WI38 (cell line): ENCODE measurements around the gene CACNA2D3.
"Not testable (repeated sequence)": the region's sequence is repeated elsewhere in the genome, so short reads cannot be mapped to it uniquely, and the experiment has no call there.

Experiments used
- H3K4me3 ChIP-seq: 2 replicates; pipeline ENCODE4 v1.5.1; 2011; ENCODE audit warnings: low read depth, mild to moderate bottlenecking, control low read depth, low read length
- TF ChIP-seq, protein P1 (sequence below): IDR thresholded peaks from 2 replicates; pipeline ENCODE4 v1.5.1; 2012; ENCODE audit warnings: low read depth, mild to moderate bottlenecking, control low read depth, low read length

CACNA2D3 gene

DNA sequence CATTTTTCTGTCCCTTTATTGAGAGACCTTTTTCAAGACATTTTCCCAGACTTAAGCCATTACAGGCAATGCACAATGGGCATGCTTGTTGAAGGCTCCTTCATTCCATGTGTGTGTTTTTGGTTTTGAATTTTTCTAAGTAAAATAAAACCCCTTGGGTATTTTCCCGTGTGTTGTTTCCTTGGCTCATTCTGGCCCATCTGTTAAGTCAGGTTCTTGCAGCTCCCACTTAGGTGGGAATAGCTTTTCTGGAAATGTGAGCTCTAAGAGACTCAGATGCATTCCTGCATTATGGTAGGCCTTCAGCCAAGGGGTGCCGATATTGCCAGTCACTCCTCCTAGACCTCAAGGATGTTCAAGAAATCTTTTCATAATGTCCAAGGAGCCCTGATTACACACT, 314.9 kb downstream of the CACNA2D3 start:
- no peak overlapping the region for H3K4me3 ChIP-seq
- TF ChIP-seq, protein P1, sequence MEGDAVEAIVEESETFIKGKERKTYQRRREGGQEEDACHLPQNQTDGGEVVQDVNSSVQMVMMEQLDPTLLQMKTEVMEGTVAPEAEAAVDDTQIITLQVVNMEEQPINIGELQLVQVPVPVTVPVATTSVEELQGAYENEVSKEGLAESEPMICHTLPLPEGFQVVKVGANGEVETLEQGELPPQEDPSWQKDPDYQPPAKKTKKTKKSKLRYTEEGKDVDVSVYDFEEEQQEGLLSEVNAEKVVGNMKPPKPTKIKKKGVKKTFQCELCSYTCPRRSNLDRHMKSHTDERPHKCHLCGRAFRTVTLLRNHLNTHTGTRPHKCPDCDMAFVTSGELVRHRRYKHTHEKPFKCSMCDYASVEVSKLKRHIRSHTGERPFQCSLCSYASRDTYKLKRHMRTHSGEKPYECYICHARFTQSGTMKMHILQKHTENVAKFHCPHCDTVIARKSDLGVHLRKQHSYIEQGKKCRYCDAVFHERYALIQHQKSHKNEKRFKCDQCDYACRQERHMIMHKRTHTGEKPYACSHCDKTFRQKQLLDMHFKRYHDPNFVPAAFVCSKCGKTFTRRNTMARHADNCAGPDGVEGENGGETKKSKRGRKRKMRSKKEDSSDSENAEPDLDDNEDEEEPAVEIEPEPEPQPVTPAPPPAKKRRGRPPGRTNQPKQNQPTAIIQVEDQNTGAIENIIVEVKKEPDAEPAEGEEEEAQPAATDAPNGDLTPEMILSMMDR = no peak

- TF ChIP-seq, protein P1 = no peak
- H3K4me3 ChIP-seq = no peak overlapping the region
Measured at GRCh38 chr3:54443561-54444161, 321.3 kb downstream of the CACNA2D3 start.

- H3K4me3 ChIP-seq = no peak overlapping the region
- TF ChIP-seq, protein P1 = no peak
Measured at GRCh38 chr3:54445630-54446029, 323.3 kb downstream of the CACNA2D3 start.

GRCh38 chr3:54447427-54447826, 325.1 kb downstream of the CACNA2D3 start:
- TF ChIP-seq, protein P1 = no peak
- H3K4me3 ChIP-seq = no peak overlapping the region

- TF ChIP-seq, protein P1 = no peak
- no peak overlapping the region for H3K4me3 ChIP-seq
Measured at GRCh38 chr3:54454806-54455205, 332.5 kb downstream of the CACNA2D3 start.

DNA sequence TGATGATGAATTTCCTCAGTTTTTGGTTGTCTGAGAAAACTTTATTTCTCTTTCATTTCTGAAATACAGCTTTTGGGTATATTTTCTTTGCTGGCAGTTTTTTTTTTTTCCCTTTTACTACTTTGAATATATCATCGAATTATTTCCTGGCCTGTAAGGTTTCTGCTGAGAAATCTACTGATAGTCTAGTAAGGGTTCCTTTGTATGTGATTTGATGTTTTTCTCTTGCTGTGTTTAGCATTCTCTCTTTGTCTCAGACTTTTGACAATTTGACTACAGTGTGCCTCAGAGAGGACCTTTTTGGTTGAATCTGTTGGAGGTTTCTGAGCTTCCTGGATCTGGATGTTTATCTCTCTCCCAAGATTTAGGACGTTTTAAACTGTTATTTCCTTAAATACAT, 336.0 kb downstream of the CACNA2D3 start:
- no peak overlapping the region for H3K4me3 ChIP-seq
- TF ChIP-seq, protein P1 = no peak

DNA sequence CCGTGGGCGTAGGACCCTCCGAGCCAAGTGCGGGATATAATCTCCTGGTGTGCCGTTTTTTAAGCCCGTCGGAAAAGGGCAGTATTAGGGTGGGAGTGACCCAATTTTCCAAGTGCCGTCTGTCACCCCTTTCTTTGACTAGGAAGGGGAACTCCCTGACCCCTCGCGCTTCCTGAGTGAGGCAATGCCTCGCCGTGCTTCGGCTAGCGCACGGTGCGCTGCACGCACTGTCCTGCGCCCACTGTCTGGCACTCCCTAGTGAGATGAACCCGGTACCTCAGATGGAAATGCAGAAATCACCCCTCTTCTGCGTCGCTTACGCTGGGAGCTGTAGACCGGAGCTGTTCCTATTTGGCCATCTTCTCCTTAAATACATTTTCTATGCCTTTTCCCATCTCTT, 342.2 kb downstream of the CACNA2D3 start:
- not testable (repeated sequence) for H3K4me3 ChIP-seq

DNA sequence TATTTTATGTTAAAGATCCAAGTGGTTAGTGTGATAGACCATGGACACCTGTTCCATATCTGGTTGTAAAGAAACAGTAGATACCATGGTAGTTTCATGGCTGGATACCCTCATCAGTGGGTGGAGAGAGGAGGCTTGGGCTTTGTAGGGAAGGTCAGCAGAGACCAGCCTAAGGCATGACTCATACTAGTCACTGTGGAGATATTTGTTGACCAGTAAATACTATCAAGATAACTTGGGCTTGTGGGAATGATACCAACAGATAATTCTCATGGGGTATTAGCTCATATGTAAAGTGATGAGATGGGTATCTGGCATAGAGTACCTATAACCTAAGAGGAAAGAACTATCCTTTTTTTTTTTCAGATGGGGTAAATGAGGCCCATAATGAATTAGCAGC, 354.5 kb downstream of the CACNA2D3 start:
- no peak overlapping the region for H3K4me3 ChIP-seq
- TF ChIP-seq, protein P1 = no peak
